Measurements from ENCODE around the gene NCKAP5.

DNA sequence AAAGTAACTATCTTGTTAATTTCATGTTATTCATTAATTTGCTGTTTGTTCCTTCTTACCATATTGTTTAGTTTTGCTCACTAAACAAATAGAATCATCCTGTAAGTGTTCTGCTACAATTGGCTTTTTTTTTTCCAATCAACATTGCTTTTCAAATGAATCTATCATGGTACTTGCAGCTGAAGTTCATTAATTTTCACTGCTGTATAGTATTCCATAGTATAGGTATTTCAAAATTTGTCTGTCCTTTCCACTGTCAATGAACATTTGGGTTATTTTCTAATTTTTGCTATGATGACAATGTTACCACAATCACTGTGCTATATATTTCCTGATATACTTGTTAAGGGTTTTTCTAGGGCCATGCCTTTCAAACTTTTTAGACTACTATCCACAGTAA is 809.3 kb downstream of the NCKAP5 start:
- TF ChIP-seq POLR2A (IDR thresholded peaks at IDR 0.05) = no peak
- TF ChIP-seq, protein P1, sequence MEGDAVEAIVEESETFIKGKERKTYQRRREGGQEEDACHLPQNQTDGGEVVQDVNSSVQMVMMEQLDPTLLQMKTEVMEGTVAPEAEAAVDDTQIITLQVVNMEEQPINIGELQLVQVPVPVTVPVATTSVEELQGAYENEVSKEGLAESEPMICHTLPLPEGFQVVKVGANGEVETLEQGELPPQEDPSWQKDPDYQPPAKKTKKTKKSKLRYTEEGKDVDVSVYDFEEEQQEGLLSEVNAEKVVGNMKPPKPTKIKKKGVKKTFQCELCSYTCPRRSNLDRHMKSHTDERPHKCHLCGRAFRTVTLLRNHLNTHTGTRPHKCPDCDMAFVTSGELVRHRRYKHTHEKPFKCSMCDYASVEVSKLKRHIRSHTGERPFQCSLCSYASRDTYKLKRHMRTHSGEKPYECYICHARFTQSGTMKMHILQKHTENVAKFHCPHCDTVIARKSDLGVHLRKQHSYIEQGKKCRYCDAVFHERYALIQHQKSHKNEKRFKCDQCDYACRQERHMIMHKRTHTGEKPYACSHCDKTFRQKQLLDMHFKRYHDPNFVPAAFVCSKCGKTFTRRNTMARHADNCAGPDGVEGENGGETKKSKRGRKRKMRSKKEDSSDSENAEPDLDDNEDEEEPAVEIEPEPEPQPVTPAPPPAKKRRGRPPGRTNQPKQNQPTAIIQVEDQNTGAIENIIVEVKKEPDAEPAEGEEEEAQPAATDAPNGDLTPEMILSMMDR (IDR thresholded peaks at IDR 0.05 in 4 of 5, conservative IDR thresholded peaks at IDR 0.05 in 1 of 5) = no peak
